OCI-LY1 (cell line): ENCODE results near the gene PAX6.

ENCODE experiments used
- H2AFZ ChIP-seq: fragments of 200-600 bp; sonication (generic), shearing (Covaris generic); 2 replicates; pipeline ENCODE4 v1.6.0; 2014; ENCODE audit warnings: antibody characterized with exemption, mild to moderate bottlenecking, low read length
- H3F3A ChIP-seq: fragments of 200-600 bp; sonication (generic), shearing (Covaris generic); 2 replicates; pipeline ENCODE4 v1.6.0; 2014; ENCODE audit warnings: mild to moderate bottlenecking, antibody characterized with exemption, low read length, moderate library complexity; ENCODE audit not compliant: insufficient read depth
- H3K27ac ChIP-seq: fragments of 200-600 bp; sonication (generic); 2 replicates; pipeline ENCODE4 v1.5.1; 2014; ENCODE audit warnings: low read length, mixed run types, mild to moderate bottlenecking, low read depth; ENCODE audit not compliant: poor library complexity, severe bottlenecking
- H3K27me3 ChIP-seq: fragments of 200-600 bp; sonication (generic); 2 replicates; pipeline ENCODE4 v1.6.0; 2014; ENCODE audit warnings: antibody characterized with exemption, mild to moderate bottlenecking, low read length, moderate library complexity; ENCODE audit not compliant: insufficient read depth
- H3K36me3 ChIP-seq: fragments of 200-600 bp; sonication (generic); 2 replicates; pipeline ENCODE4 v1.6.1; 2014; ENCODE audit warnings: mild to moderate bottlenecking, antibody characterized with exemption, low read length, moderate library complexity, mixed read lengths; ENCODE audit not compliant: insufficient read depth
- H3K4me1 ChIP-seq: fragments of 200-600 bp; sonication (generic); 2 replicates; pipeline ENCODE4 v1.5.1; 2014; ENCODE audit warnings: mild to moderate bottlenecking, low read length, moderate library complexity; ENCODE audit not compliant: insufficient read depth, severe bottlenecking
- H3K4me2 ChIP-seq: fragments of 200-600 bp; sonication (generic), shearing (Covaris generic); 2 replicates; pipeline ENCODE4 v1.6.1; 2014; ENCODE audit warnings: low read length
- H3K4me3 ChIP-seq: fragments of 200-600 bp; sonication (generic); 2 replicates; pipeline ENCODE4 v1.5.1; 2014; ENCODE audit warnings: low read length, low read depth, mild to moderate bottlenecking, mixed read lengths; ENCODE audit not compliant: poor library complexity, severe bottlenecking
- H3K79me2 ChIP-seq: fragments of 200-600 bp; shearing (Covaris generic); 2 replicates; pipeline ENCODE4 v1.6.1; 2016; ENCODE audit warnings: mixed run types, low read length, mixed read lengths; ENCODE audit not compliant: insufficient read depth
- H3K9ac ChIP-seq: fragments of 200-600 bp; sonication (generic), shearing (Covaris generic); 2 replicates; pipeline ENCODE4 v1.6.1; 2014; ENCODE audit warnings: mild to moderate bottlenecking, low read length, mixed read lengths
- H3K9me2 ChIP-seq: fragments of 200-600 bp; sonication (generic), shearing (Covaris generic); 2 replicates; pipeline ENCODE4 v1.6.1; 2014; ENCODE audit warnings: low read depth, mild to moderate bottlenecking, low read length, mixed read lengths
- H3K9me3 ChIP-seq: fragments of 200-600 bp; shearing (Covaris generic); 2 replicates; pipeline ENCODE4 v1.6.1; 2014; ENCODE audit warnings: low read length, mixed read lengths
- H4K20me1 ChIP-seq: fragments of 200-600 bp; sonication (generic), shearing (Covaris generic); 2 replicates; pipeline ENCODE4 v1.6.0; 2016; ENCODE audit warnings: mild to moderate bottlenecking, low read length; ENCODE audit not compliant: insufficient read depth
- EZH2 ChIP-seq: fragments of 200-600 bp; sonication (generic), shearing (Covaris generic); IDR thresholded peaks from 2 replicates; pipeline ENCODE4 v1.8.0; 2017; ENCODE audit warnings: borderline replicate concordance, mixed run types, mild to moderate bottlenecking, antibody characterized with exemption, low read length, moderate library complexity, mixed read lengths
- TF ChIP-seq, protein P1 (sequence below): fragments of 200-600 bp; sonication (generic), shearing (Covaris generic); IDR thresholded peaks from 2 replicates; pipeline ENCODE4 v1.5.1; 2017; ENCODE audit warnings: mild to moderate bottlenecking, antibody characterized with exemption, low read length, moderate library complexity, mixed read lengths

The PAX6 gene

DNA sequence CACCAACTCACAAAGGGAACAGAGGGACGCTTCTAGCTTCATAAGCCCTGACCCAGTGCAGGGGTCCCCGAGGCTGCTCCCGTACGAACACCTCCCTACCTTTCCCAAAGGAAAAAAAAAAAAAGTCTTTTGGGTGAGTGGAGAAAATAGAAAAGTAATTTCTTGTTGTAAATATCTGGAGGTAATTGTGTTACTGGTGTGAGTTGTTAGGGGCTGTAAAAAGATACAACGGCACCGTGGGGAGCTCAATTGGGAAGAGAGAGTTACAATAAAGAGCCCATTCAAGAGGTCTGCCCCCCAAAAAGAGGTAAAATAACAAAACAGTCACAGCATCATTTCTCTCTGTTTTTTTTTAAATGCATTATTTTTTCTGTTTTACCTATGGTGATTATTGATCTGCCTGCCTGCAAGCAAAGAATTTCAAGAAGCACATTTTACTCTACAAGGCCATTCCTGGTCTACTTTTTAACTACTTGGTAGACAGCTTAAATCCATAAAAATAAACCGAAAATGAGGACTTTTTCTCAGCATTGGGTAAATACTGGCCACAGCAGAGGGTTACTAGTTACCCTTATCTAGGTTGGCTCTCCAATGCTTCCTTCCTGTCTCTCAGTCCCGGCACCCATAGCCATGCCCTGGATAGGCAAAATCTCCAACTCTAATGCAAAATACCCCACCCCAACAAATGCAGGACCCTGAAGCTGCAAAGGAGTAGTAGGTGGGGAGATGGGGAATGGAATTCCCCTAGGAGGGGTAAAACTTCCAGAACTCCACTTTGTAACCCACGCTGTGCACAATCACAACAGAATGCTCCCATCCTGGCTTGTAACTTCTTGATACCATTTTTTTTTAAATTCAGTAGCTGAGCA, 3.1 kb downstream of the PAX6 start:
- TF ChIP-seq, protein P1, sequence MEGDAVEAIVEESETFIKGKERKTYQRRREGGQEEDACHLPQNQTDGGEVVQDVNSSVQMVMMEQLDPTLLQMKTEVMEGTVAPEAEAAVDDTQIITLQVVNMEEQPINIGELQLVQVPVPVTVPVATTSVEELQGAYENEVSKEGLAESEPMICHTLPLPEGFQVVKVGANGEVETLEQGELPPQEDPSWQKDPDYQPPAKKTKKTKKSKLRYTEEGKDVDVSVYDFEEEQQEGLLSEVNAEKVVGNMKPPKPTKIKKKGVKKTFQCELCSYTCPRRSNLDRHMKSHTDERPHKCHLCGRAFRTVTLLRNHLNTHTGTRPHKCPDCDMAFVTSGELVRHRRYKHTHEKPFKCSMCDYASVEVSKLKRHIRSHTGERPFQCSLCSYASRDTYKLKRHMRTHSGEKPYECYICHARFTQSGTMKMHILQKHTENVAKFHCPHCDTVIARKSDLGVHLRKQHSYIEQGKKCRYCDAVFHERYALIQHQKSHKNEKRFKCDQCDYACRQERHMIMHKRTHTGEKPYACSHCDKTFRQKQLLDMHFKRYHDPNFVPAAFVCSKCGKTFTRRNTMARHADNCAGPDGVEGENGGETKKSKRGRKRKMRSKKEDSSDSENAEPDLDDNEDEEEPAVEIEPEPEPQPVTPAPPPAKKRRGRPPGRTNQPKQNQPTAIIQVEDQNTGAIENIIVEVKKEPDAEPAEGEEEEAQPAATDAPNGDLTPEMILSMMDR = no peak
- TF ChIP-seq EZH2 = no peak
- H3K4me2 ChIP-seq = no peak overlapping the region
- H3K79me2 ChIP-seq = no peaks in the 10 kb centered on the region
- H3F3A ChIP-seq = no peaks in the 10 kb centered on the region
- no peaks in the 10 kb centered on the region for H3K9me3 ChIP-seq
- H3K9ac ChIP-seq = no peak overlapping the region
- H3K4me1 ChIP-seq = no peaks in the 10 kb centered on the region
- H3K4me3 ChIP-seq = no peak overlapping the region
- H2AFZ ChIP-seq = no peak overlapping the region
- H3K27ac ChIP-seq = no peak overlapping the region
- H3K9me2 ChIP-seq = no peaks in the 10 kb centered on the region
- no peaks in the 10 kb centered on the region for H3K36me3 ChIP-seq
- H4K20me1 ChIP-seq = no peaks in the 10 kb centered on the region
- 0 out of 2 replicates have a peak, but pooled peaks cover 4% of the 10 kb centered on the region for H3K27me3 ChIP-seq

GRCh38 chr11:31806928-31807798, 4.0 kb downstream of the PAX6 start:
- Histone ChIP-seq H3K4me1 (no peaks in the 10 kb centered on the region), H3K27me3 (0 out of 2 replicates have a peak, but pooled peaks cover 4% of the 10 kb centered on the region), H4K20me1 (no peaks in the 10 kb centered on the region), H3K9me2 (no peaks in the 10 kb centered on the region), H3K36me3 (no peaks in the 10 kb centered on the region), H3K9me3 (no peaks in the 10 kb centered on the region), H3K9ac (no peak overlapping the region), H3F3A (no peaks in the 10 kb centered on the region), H2AFZ (no peak overlapping the region), H3K79me2 (no peaks in the 10 kb centered on the region), H3K27ac (no peak overlapping the region), H3K4me3 (no peak overlapping the region), H3K4me2 (no peak overlapping the region)
- TF ChIP-seq, protein P1 = no peak
- TF ChIP-seq EZH2 = no peak

GRCh38 chr11:31806186-31806927, 4.8 kb downstream of the PAX6 start:
- Histone ChIP-seq H3K79me2 (no peaks in the 10 kb centered on the region), H4K20me1 (no peaks in the 10 kb centered on the region), H3F3A (no peaks in the 10 kb centered on the region), H3K27me3 (0 out of 2 replicates have a peak, but pooled peaks cover 4% of the 10 kb centered on the region), H3K9ac (no peak overlapping the region), H3K4me1 (no peaks in the 10 kb centered on the region), H3K9me2 (no peaks in the 10 kb centered on the region), H3K27ac (no peak overlapping the region), H3K4me2 (no peak overlapping the region), H3K4me3 (no peak overlapping the region), H3K9me3 (no peaks in the 10 kb centered on the region), H3K36me3 (no peaks in the 10 kb centered on the region), H2AFZ (no peak overlapping the region)
- TF ChIP-seq EZH2 = no peak
- TF ChIP-seq, protein P1 = no peak
